HCT116 (cell line): ENCODE data around the gene REG1A. TPM values are rescaled to one million over a fixed set of nuclear protein-coding genes. Genes with fewer than 3 reads are reported as not detected.

ENCODE experiments used
- ATAC-seq: fragments of 200-7000 bp; cut with Tn5 transposase; 2 replicates; pipeline ENCODE4 v1.9.1; 2020; ENCODE audit warnings: mild to moderate bottlenecking, moderate library complexity
- BruUV-seq: library from RNA; stranded (reverse); fragments of 400-500 nt; replicated peaks from 2 replicates; lab custom pipeline; 2021; lab: Mats Ljungman, UMichigan
- CTCF ChIA-PET: fragments of 300-600 bp; sonication (Branson Sonifier 250); formaldehyde crosslinking; loops from one replicate; lab custom pipeline; 2021; ENCODE audit warnings: antibody characterized with exemption; lab: Charles Lee
- POLR2A ChIA-PET: fragments of 300-600, 350-600 bp; sonication (Branson Sonifier 250); formaldehyde crosslinking; loops from one replicate; lab custom pipeline; 2021; ENCODE audit warnings: antibody characterized with exemption; lab: Charles Lee
- RAD21 ChIA-PET, 2 experiments: fragments of 300-600 bp; sonication (Branson Sonifier 250); formaldehyde crosslinking; loops; one replicate each; lab custom pipeline; 2023; ENCODE audit warnings: low total read pairs in 2 of 2; ENCODE audit not compliant: uncharacterized antibody in 2 of 2, unreplicated experiment in 2 of 2, low non-redundant PET in 1 of 2; lab: Charles Lee
- DNase-seq: peaks from one replicate; pipeline ENCODE4 v3.0.0-alpha.2; 2010; ENCODE audit warnings: low read depth, low spot score
- H2AFZ ChIP-seq: fragments of 200-600 bp; shearing (Covaris generic), sonication (generic); 2 replicates; pipeline ENCODE4 v1.6.1; 2017; ENCODE audit warnings: low read depth, mixed run types, mixed read lengths, antibody characterized with exemption, low read length; ENCODE audit not compliant: poor library complexity, severe bottlenecking
- H3K27ac ChIP-seq: 2 replicates; pipeline ENCODE4 v1.5.1; 2012; ENCODE audit warnings: low read depth, low read length
- H3K27me3 ChIP-seq: fragments of 200-600 bp; sonication (generic); 2 replicates; pipeline ENCODE4 v1.6.1; 2016; ENCODE audit warnings: mixed run types, low read length, mixed read lengths; ENCODE audit not compliant: insufficient read depth
- H3K36me3 ChIP-seq, 2 experiments: fragments of 200-500 bp in 1 of 2; fragments of 200-600 bp in 1 of 2; sonication (Bioruptor generic) in 1 of 2; sonication (generic) in 1 of 2; 2 replicates each; pipeline versions ENCODE4 v1.5.1 to v1.6.1; 2014 to 2016; ENCODE audit warnings: low read length in 2 of 2, inconsistent platforms in 1 of 2, mixed read lengths in 1 of 2, mixed run types in 1 of 2; ENCODE audit not compliant: insufficient read depth in 2 of 2, control insufficient read depth in 1 of 2
- H3K4me1 ChIP-seq, 2 experiments: fragments of 200-600 bp in 1 of 2; sonication (generic) in 1 of 2; 2 replicates each; pipeline versions ENCODE4 v1.5.1 to v1.6.1; 2012 to 2017; ENCODE audit warnings: low read length in 2 of 2, inconsistent platforms in 1 of 2, mild to moderate bottlenecking in 1 of 2, mixed read lengths in 1 of 2, mixed run types in 1 of 2, moderate library complexity in 1 of 2; ENCODE audit not compliant: insufficient read depth in 2 of 2, control insufficient read depth in 1 of 2
- H3K4me2 ChIP-seq: fragments of 200-600 bp; sonication (generic); 2 replicates; pipeline ENCODE4 v1.6.1; 2017; ENCODE audit warnings: mixed run types, low read length, mixed read lengths
- H3K4me3 ChIP-seq, 2 experiments: fragments of 200-600 bp in 1 of 2; sonication (generic) in 1 of 2; replicated peaks in 1 of 2; 2 replicates each; pipeline ENCODE4 v1.5.1; 2011 to 2016; ENCODE audit warnings: low read length in 2 of 2, control low read depth in 1 of 2, low read depth in 1 of 2, mild to moderate bottlenecking in 1 of 2, mixed read lengths in 1 of 2, mixed run types in 1 of 2
- H3K79me2 ChIP-seq: fragments of 200-600 bp; sonication (generic); 2 replicates; pipeline ENCODE4 v1.6.1; 2017; ENCODE audit warnings: mild to moderate bottlenecking, mixed run types, low read length, moderate library complexity, mixed read lengths; ENCODE audit not compliant: insufficient read depth
- H3K9ac ChIP-seq: fragments of 200-600 bp; sonication (generic); 2 replicates; pipeline ENCODE4 v1.6.1; 2016; ENCODE audit warnings: low read length, mixed read lengths
- H3K9me2 ChIP-seq: fragments of 200-600 bp; sonication (generic), shearing (Covaris generic); 2 replicates; pipeline ENCODE4 v1.6.1; 2017; ENCODE audit warnings: mixed run types, mild to moderate bottlenecking, moderate library complexity; ENCODE audit not compliant: insufficient read depth
- H3K9me3 ChIP-seq, 2 experiments: fragments of 200-500 bp in 1 of 2; fragments of 200-600 bp in 1 of 2; sonication (Bioruptor generic) in 1 of 2; sonication (generic) in 1 of 2; 2 replicates each; pipeline ENCODE4 v1.6.1; 2014 to 2017; ENCODE audit warnings: low read length in 2 of 2, mixed read lengths in 2 of 2, inconsistent platforms in 1 of 2, low read depth in 1 of 2, mild to moderate bottlenecking in 1 of 2, mixed run types in 1 of 2, moderate library complexity in 1 of 2; ENCODE audit not compliant: control insufficient read depth in 1 of 2, insufficient read depth in 1 of 2
- H4K20me1 ChIP-seq: fragments of 200-600 bp; sonication (generic), shearing (Covaris generic); 2 replicates; pipeline ENCODE4 v1.6.1; 2017; ENCODE audit warnings: mixed run types, mild to moderate bottlenecking, moderate library complexity; ENCODE audit not compliant: insufficient read depth
- CBX3 ChIP-seq: IDR thresholded peaks from 2 replicates; pipeline ENCODE4 v1.6.1; 2012; ENCODE audit warnings: low read depth
- CTCF ChIP-seq, 3 experiments: fragments of 200-600 bp in 1 of 3; sonication (generic) in 1 of 3; IDR thresholded peaks in 2 of 3; conservative IDR thresholded peaks in 1 of 3; 2 replicates each; pipeline ENCODE4 v1.5.1; 2012 to 2017; ENCODE audit warnings: low read depth in 2 of 3, low read length in 2 of 3, antibody characterized with exemption in 1 of 3, borderline replicate concordance in 1 of 3, control low read depth in 1 of 3, mild to moderate bottlenecking in 1 of 3, mixed read lengths in 1 of 3, mixed run types in 1 of 3, moderate library complexity in 1 of 3; ENCODE audit not compliant: insufficient read depth in 1 of 3
- ELF1 ChIP-seq: IDR thresholded peaks from 2 replicates; pipeline ENCODE4 v1.6.1; 2012; ENCODE audit warnings: low read depth, borderline replicate concordance
- EZH2phosphoT487 ChIP-seq: fragments of 200-600 bp; IDR thresholded peaks from 2 replicates; pipeline ENCODE4 v1.6.1; 2018; ENCODE audit warnings: antibody characterized with exemption, borderline replicate concordance
- FOSL1 ChIP-seq: IDR thresholded peaks from 2 replicates; pipeline ENCODE4 v1.6.1; 2012; ENCODE audit warnings: low read depth
- JUND ChIP-seq: IDR thresholded peaks from 2 replicates; pipeline ENCODE4 v1.6.1; 2012
- RAD21 ChIP-seq: IDR thresholded peaks from 2 replicates; pipeline ENCODE4 v1.6.1; 2012; ENCODE audit warnings: low read depth, mild to moderate bottlenecking
- YY1 ChIP-seq: IDR thresholded peaks from 2 replicates; pipeline ENCODE4 v1.6.1; 2011; ENCODE audit warnings: low read length, low read depth, moderate library complexity, mild to moderate bottlenecking; ENCODE audit not compliant: insufficient replicate concordance; ENCODE audit errors: extremely low read depth
- ZFX ChIP-seq: fragments of 450-650 bp; IDR thresholded peaks from 2 replicates; pipeline ENCODE4 v1.6.1; 2017
- ZNF274 ChIP-seq: fragments of 200-500 bp; sonication (Bioruptor generic); IDR thresholded peaks from 2 replicates; pipeline ENCODE4 v1.6.1; 2014; ENCODE audit warnings: mild to moderate bottlenecking, low read depth, low read length, inconsistent platforms
- intact Hi-C: fragments of 100-400 bp; cut with micrococcal nuclease; formaldehyde crosslinking; loops from 2 replicates; pipeline ENCODE4 v1.10.0; 2022
- total RNA-seq: library from RNA; stranded (reverse); gene quantifications from one replicate; pipeline ENCODE4 v1.2.1, GENCODE V29; 2021; ENCODE audit not compliant: unreplicated experiment
- TF ChIP-seq, protein P1 (sequence below): IDR thresholded peaks from 2 replicates; pipeline ENCODE4 v1.6.1; 2012

The REG1A gene
- total RNA-seq, 1 experiment from 2014 or later: 5.2 TPM

GRCh38 chr2:79129260-79129659 lies 9.0 kb downstream of the REG1A start:
- Histone ChIP-seq H3K9me2 (no peaks in the 10 kb centered on the region), H3K27me3 (no peaks in the 10 kb centered on the region), H3K4me3 (no peak overlapping the region), H3K4me2 (no peak overlapping the region), H2AFZ (no peak overlapping the region), H3K36me3 (no peaks in the 10 kb centered on the region), H3K79me2 (no peaks in the 10 kb centered on the region), H3K27ac (no peak overlapping the region), H3K9me3 (peaks cover 0 to 35% of the 10 kb centered on the region in 2 experiments; a peak in 2 of 4 replicates), H3K4me1 (no peaks in the 10 kb centered on the region), H3K9ac (no peak overlapping the region), H4K20me1 (no peaks in the 10 kb centered on the region)
- no TSS peak for BruUV-seq
- POLR2A ChIA-PET: no interaction called here
- RAD21 ChIA-PET: no interaction called here
- intact Hi-C loops: no loop called here
- CTCF ChIA-PET: no interaction called here
- TF ChIP-seq ZFX (no peak), YY1 (no peak), CBX3 (no peak), JUND (no peak), EZH2phosphoT487 (no peak), FOSL1 (no peak), ZNF274 (no peak), RAD21 (no peak), CTCF (IDR thresholded peaks at IDR 0.05 in 2 of 3, conservative IDR thresholded peaks at IDR 0.05 in 1 of 3; ENCODE audit: borderline replicate concordance in 1 of 3, insufficient read depth in 1 of 3, low read depth in 2 of 3, low read length in 2 of 3) (no peak), ELF1 (no peak)
- TF ChIP-seq, protein P1, sequence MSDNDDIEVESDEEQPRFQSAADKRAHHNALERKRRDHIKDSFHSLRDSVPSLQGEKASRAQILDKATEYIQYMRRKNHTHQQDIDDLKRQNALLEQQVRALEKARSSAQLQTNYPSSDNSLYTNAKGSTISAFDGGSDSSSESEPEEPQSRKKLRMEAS: no peak
- no peak for ATAC-seq
- DNase-seq: no peak
